ENCODE results near the gene C1orf198.
"Not testable (repeated sequence)": the region's sequence is repeated elsewhere in the genome, so short reads cannot be mapped to it uniquely, and the experiment has no call there.

Gene C1orf198

DNA sequence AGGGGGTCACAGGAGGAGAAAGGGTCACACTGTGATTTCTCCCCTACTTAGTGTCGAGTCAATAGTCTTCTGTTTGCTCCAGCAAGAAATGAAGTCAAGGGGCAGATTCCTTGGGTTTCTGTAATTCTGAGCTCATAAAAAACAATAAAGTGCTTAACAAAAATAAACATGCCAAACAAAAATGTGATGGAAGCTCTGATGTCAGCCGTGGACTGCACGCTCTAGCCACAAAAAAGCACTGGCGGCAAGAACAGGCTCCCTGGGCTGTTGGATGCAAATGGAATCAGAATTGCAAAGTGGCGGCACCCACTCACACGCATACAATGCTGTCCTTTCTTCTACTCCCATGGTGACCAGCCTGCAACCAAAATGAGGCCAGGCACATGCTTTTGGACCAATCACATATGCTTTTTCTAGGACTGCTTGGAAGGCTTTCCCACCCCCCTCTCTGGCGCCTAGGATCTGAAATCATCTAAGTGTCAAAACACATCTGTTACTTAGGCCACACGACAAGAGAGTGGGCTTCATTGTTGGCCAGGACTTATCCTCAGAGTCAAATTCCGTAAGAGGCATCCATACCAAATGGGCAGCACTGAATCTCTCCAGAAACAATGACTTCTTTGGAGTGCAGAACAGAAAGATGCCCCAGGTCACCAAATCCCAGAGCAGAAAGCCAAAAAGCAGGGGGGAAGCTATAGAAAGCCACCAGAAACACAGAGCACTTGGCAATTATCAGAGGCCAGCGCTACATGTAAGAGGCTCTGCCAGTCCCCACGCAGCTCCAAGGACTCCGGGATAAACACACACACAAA is 9.2 kb downstream of the C1orf198 start:
- no peak for DNase-seq

DNA sequence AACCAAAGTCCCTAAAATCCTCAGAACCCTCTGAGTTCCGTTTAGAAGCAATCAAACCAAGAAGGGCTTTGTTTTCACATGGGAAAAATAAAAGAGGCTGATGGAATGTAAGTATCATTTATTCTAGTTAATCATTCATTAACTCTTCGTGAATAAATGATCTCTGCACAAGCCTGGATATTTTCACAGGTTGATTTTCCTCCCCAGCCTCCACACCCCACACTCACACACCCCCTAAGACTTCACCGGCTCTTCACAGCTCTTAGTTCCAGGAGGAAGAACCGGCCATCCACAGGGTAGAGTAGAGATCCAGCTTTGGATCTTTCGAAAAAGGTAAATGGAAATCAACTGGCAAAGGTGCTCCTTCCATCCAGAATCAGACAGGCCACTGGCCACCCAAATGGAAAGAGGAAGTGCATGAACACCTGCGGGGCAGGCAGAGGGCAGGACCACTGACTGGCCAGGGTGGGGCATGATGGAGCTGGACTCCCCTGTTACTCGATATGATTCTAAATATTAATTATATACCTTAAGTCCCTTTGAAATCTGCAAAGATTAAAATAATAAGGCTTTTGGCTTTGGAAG is 10.0 kb downstream of the C1orf198 start:
- no peak for DNase-seq

DNA sequence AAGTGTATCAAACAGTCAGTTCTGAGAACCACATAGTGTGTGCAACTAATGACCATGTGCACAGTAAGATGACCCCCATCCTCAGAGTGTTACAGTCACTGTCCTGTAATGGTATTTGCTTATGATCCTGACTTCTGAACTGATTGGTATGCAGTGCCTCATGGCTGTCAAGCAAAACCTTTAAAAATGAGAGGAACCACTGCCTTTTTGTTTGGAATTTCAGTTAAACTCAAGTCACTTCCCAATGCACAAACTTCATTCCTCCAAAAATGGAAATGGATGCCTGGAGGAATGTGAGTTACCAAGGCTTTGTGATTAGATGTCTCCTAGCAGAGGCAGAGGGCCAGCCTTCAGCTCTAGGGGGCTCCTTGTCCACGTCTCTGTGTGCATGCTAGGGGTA is 10.5 kb downstream of the C1orf198 start:
- no peak for DNase-seq

DNA sequence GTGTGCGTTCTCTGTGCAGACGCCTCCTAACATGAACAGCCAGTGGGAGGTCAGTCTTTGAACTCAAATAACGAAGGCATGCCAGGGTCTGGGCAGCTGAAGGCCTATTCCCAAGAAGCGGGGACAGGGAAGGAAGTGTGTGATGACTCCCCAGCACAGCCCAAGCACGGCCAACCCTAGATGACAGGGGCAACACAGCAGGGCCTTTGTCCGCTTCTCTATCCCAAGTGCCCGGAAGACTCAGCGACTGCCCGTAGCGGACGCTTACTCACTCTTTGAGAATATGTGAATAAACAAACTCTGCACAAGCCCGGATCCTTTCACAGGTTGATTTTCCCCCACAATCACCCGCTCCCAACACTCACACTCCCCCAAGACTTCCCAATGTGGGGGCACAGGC is 11.2 kb downstream of the C1orf198 start:
- DNase-seq = no peak

DNA sequence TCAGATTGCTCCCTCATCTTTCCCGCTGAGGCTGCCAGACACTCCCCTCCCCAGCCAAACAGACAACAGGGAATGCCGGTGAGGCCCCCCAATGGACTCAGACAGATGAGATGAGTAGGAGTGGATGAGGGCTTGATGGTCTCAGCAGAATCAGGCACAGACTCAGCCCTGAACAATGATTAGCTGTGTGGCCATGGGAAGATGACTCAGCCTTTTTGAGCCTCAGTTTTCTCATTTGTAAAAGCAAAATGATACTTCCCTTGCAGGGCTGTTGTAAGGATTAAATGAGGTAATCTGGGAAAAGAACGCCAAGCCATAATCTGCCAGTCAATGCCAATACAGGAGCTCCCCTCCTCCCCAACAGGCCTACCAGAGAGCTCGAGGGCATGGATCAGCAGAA is 12.4 kb downstream of the C1orf198 start:
- no peak for DNase-seq

DNA sequence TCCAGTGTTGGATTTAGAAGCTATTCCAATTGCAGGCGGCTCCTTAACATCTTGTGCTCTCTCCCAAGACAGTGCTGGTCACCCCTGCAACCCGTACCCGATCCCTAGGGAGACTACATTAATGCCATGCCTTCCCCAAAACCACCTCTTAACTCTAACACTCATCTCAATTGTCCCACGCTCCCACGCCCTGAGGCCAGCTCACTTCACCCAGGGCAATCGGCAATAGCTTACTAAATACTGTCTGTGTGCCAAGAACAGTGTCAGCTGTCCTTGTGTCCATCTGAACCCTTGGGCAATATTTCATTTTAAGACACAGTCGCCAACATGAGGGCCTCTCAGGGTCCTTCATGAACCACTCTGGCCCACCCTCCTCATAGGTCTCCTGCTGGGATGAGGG is 13.9 kb downstream of the C1orf198 start:
- no peak for DNase-seq

DNA sequence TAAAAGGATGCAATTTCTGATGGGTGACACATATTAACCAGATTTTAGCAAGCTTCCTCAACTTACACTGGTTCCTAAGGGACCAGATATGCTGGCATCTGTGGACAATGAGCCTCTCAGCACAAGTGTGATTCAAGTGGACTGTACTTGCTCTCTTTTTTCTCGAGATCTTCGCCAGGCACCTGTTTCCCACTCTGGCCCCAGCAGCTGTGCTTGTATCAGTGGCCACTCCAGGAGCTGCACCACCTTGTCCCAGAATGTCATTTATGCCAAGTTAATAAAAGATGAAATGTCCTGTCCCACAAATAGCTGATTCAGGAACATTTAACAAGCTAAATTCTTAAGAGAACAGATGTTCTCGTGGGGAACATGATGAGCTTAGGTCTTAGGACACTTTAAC is 14.6 kb downstream of the C1orf198 start:
- DNase-seq = no peak

DNA sequence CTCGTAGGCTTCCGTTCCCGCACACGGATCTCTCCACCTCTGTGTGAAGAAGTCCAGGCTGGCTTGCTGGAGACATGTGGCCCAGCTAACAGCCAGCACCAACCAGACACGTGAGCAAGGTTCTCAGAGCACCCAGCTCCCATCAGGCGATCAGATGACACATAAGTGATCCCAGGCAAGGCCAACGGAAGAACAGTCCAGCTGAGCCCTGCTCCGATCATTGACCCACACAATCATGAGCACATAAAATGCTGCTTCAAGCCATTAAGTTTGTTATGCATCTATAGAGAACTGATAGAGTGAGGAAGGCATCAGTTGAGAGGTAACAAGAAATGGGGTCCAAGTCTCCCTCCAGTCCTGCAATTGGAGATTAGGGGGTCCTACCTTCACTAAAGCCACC is 15.4 kb downstream of the C1orf198 start:
- no peak for DNase-seq

DNA sequence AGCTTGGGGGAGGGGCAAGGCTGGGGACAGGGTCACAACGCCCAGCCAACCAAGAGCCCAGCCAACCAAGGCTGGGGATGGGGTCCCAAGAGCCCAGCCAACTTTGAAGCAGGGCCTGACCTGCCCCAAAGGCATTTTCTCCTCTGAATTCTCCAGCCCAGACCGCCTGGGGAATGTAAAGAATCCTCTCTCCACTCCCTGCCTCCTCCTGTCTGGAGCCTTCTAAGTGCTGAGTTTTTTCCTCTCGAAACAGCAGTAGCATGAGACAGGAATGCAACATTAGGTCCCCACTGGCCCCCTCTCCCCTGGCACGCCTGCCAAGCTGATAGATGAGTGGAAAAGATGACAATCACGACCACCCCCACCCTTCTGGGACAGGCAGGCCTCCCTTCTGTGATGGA is 17.0 kb downstream of the C1orf198 start:
- DNase-seq = no peak

DNA sequence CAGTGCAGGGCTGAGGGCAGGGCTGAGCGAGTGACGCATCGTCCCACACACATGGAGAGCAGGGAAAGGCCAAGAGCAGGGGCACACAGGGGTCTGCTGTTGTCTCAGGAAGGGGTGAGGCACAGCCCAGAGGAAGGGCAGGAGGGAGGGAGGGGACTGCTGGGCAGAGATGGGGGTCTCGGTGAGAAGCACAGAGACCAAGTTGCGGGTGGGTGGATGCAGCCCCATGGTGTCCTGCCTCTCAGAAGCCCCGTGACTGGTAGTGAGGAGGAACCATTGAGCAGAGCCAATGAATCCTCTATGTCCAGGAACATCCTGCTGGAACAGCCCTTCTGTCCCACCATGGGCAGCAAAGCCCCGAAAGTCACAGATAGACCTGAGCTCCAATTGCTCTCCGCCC is 17.8 kb downstream of the C1orf198 start:
- DNase-seq = no peak

DNA sequence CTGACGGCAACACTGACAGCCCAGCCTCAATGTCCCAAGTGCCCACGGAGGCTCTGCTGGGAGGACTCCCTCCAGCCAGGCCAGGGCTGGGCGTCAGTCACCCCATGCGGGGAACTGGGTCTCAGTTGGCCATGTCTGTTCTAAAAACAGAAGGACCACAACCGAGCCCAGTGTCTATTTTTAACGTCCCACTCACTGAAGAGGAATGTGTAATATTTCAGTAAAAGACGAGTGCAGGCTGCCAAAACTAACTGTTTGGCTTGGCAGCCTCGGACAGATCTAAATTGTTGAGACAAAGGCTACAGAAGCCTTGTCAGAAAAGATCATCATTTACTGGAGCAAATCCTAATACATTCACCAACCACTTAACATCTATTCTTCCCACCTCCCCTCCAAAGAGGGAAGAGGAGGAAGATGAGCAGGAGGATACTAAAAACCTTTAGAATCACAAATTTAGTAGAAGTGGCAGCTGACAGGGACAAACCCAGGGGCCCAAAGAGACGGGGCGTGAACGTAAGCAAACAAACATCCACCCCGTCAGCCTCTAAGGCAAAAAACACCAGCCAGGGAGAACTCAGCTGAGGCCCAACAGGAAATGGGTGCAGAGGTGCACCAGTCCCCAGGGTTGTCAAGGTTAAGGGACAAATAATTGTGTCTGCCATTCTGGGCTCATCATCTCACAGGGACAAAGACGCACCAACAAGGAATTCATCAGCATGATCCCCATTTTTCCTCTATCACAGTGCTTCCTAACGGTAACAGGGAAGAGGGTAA is 18.7 kb downstream of the C1orf198 start:
- no peak for DNase-seq

DNA sequence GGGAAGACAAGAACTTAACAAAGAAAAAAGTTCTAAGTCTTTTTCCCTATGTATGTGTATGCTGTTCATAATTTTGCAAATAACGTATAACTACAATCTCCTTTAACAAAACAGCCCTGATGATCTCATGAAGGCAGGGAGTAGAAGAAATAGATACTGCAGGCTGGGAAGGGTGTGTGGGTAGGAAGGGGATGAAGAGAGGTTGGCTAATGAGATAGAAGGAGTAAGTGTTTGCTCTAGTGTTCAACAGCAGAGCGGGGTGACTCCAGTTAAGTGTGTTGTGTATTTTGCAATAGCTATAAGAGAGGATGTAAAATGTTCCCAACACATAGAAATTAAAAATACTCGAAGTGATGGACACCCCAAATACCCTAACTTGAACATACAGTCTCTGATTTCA is 20.1 kb downstream of the C1orf198 start:
- DNase-seq = no peak

DNA sequence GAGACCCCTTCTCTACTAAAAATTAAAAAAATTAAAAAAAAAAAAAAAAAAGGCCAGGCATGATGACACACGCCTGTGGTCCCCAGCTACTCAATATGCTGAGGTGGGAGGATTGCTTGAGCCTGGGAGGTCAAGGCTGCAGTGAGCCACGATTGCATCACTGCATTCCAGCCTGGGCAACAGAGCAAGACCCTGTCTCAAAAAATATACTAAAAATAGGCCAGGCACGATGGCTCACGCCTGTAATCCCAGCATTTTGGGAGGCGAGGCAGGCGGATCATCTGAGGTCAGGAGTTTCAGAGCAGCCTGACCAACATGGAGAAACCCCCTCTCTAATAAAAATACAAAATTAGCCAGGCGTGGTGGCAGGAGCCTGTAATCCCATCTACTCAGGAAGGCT is 23.1 kb downstream of the C1orf198 start:
- not testable (repeated sequence) for DNase-seq

DNA sequence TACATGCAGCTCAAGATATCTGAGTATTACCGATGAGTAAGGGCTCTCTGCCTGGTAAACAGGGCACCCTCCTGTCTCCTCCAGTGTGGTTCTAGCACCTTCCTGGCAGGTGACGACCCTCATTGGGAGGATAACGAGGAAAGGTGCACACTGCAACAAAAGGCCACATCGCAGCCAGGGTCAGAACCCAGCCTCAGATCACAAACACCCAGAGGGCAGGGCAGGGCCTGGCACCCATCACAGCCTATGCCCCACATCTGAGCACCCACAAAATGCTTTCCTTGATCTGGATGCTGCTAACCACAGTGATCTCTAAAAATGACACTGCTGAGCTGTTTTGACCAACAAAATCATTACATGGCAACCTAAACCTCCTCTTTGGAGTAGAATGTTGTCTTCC is 23.8 kb downstream of the C1orf198 start:
- DNase-seq = no peak

DNA sequence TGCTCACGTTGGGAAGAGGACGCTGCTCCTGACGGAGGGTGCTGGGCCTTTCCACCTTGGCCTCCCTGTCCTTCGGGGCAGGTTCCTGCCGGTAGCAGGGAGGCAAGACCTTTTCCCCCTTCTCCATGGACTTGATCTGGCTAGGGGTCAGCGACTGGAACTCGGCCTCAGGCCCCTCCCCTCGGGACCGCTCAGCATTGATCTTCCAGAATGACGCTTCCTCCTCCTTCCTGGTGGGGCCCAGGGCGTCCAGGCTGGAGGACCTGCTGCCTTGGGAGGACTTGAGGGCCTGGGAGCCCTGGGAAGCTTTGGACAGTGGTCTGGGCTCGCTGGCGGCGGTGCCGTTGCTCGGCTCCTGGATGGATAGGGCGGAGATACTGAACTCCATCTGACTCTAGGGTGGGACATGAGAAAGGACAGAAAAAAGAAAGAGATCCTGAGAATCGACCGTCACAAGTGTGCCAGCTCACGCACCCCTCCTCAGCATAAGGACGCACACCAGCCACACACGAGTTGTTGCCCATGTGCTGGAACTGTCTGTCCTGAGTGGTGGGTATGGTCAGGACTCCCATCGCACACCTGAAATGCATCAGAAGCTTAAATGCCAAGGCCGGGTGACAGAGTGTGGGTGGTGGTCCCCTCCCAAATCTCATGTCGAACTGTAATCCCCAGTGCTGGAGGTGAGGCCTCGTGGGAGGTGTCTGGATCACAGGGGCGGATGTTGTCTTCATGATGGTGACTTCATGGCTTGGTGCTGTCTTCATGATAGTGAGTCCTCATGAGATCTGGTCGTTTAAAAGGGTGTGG is 24.6 kb downstream of the C1orf198 start:
- DNase-seq = no peak

DNA sequence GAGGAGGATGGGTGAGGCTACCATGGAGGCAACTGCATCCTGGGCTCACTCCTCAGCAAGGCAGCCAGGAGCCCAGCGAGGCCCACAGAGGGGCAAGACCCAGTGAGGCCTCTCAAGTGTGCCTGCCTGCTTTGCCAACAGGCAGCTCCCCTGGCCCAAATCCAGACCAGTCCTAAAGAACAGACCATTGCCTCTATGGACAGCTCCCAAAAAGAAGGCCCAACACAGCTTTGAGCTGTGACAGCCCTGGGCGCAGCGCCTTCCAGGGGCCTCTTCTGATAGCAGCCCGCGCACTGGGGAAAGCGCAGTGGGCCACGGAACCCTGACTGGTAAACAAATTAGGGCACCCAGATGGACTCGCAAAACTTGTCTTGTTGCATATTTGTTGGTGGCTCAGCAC is 25.5 kb downstream of the C1orf198 start:
- no peak for DNase-seq

DNA sequence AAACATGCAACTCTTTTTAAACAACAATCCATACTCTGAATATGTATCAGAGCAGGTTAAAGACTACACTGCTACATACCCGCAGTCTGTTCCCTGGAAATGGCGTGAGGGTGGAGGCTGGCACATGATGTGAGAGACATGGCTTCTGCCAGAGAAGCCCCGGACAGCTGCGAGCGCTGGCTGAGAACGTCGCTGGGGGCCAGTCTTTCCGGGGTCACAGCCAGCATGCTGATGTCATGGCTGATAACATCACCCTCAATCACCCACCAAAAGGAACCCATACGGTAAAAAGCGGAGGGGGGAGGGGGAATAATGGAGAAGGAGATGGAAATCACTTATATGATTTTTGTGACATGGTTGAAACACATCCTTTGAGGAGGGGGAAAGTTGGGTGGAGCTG is 29.1 kb downstream of the C1orf198 start:
- DNase-seq = no peak

DNA sequence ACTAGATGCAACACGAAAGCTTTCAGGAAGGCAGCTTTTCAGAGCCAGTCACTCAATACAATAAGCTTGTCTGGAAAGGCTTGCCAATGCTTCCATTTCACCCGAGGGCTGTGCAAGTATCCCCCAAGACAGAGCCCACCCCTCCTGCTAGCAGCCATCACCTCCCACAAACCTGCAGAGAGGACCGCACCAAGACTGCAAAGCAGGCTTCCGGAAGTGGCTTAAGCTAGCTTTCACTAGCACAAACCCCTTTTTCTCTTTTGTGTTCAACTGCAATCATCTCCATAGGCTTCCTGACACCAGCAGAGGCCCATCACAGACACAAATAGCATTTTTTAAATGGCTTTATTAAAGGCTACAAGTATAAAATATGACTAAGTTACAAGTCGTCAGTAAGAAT is 31.5 kb downstream of the C1orf198 start:
- no peak for DNase-seq

DNA sequence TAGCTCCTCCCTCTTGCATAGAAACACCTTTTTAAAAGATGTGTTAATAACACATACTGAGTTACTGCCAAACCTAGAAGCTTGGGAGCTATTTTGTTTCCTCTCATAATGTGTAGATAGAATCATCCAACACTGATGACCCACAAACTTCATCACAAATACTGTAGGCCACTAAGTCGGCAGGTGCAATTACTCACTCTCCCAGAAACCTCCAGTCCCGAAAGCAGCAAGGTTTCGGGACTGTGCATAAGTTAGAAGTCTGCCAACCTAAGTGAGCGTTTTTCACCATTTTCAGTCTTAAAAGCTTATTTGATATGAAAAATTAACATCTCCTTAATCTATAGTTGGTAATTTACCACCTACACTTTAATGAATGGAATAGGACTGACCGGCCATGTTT is 32.0 kb downstream of the C1orf198 start:
- DNase-seq = no peak

DNA sequence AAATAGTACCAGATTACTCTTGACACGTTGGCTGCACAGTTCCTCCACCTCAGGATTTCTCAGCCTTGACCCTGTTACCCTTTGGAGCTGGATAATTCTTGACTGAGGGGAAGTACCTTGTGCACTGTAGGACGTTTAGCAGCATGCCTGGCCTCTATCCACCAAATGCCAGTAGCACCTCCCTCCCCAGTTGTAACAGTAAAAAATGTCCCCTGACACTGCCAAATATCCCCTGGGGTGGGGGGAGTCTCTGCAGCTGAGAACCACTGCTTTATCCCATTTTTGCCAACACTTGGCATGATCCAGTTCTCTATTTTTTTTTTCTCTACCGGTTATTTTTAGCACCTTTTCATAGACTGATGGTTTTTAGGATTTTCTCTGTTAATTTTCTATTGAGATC is 34.0 kb downstream of the C1orf198 start:
- no peak for DNase-seq

DNA sequence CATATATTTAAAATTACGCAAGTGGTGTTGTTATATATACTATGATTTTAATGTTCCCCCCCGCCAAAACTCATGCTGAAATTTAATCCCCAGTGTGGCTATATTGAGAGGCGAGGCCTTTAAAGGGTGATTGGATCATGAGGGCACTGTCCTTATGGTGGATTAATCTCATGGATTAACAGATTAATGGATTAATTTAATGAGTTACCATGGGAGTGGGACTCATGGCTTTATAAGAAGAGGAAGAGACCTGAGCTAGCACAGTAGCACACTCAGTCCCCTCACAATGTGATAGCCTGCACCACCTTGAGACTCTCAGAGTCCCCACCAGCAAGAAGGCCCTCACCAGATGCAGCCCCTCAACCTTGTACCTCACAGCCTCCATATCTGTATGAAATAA is 34.8 kb downstream of the C1orf198 start:
- no peak for DNase-seq

DNA sequence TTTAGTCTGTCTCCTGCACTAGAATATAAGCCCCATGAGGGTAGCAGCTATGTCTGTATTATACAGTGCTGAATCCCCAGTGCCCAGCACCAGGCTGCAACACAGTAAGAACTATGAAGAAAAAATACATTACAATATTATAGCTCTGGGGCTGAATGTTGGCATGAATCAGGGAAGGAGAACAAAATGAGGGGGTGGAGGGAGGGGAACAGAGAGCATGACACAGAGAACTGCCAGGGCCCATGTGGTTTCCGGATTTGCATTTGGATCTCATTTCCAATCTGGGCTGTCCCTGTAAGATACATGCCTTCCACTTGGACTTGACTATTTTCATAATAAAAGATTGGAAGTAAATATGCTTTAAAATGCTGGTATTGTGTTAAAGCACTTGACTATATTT is 35.8 kb downstream of the C1orf198 start:
- no peak for DNase-seq

DNA sequence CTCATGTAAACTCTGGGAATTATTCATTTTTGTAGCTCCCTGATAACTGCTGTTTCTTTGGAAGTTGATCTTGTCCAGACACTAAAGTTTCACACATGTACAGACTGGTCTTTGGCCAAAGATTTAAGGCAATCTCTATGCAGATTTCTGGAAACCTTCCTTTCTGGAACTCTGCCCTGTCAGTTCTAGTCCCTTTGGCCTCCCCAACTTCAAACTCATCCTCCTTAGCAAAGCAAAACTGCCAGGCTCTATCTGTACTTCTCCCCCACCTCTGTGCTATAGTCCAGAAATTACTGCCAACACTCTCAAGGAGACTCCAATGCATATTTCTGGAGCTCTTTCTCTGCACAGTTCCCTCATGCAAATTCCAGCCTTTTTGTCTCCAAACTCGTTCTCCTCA is 36.5 kb downstream of the C1orf198 start:
- DNase-seq = no peak

All from stimulated activated CD4-positive, alpha-beta T cell treated with anti-CD3 and anti-CD28 coated beads, Interleukin-1b, Interleukin-23, amount 100 ng/mL, for 48 hours (primary cell).